ENCODE results near the gene NT5E. TPM values are rescaled to one million over a fixed set of nuclear protein-coding genes. Genes with fewer than 3 reads are reported as not detected.

The NT5E gene
- total RNA-seq, 1 donor from 2014 or later = 35.4 TPM

DNA sequence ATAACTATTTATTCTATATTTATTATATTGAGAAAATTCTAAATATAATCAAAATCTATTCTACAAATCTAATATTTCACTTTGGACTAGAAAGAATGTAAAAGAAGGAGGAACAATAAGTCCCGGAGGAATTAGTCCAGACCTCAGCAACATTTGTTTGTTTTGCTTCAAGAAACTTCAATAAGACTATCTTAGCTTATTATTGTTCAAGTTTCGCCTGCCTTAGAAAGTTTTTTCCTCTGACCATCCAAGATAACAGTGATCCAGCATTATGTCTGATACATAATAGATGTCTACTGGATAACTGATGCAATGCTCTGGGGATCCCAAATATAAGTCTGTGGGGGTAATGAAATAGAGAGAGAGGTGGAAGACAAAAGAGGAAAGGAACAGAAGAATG, 28.7 kb upstream of the NT5E start:
- no peak for DNase-seq (ENCODE audit: low spot score)

DNA sequence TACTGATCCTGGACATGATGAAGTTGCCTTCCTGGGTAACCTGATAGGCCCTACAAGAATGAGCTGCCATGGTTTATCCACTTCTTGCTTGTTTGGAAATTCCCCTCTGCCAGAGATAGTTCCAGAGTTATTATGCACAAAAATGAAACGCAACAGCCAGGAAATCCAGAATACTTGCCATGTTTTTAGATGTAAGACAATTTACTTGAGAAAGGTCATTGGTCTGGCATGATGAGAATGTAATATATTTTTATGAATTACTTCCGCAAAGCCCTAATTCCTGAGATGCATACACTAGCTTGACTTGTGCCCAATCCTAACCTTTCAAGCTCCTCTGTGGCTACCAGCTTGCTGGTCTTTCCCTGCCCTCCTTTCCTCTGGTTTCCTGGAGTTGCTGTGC, 27.9 kb upstream of the NT5E start:
- DNase-seq (ENCODE audit: low spot score) = no peak

DNA sequence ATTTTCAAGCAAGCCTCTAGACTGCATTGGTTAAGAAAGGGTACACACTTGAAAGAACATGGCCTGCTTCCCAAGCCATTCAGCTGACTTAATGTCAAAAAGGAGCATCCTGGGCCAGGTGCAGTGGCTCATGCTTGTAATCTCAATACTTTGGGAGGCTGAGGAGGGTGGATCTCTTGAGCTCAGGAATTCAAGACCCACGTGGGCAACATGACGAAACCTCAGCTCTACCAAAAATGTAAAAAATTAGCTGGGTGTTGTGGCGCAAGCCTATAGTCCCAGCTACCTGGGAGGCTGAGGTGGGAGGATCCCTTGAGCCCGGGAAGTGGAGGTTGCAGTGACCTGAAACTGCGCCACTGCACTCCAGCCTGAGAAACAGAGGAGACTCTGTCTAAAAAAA, 26.9 kb upstream of the NT5E start:
- no peak for DNase-seq (ENCODE audit: low spot score)

DNA sequence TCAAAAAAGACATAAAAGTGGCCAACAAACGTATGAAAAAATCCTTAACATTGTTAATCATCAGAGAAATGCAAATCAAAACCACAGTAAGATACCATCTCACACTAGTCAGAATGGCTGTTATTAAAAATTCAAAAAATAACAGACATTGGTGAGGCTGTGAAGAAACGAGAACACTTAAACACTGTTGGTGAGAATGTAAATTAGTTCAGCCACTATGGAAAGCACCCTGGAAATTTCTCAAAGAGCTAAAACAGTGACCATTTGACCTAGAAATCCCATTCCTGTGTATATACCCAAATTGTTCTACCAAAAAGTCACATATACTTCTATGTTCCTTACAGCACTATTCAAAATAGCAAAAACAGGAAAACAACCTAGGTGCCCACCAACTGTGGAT, 24.9 kb upstream of the NT5E start:
- DNase-seq (ENCODE audit: low spot score) = no peak

DNA sequence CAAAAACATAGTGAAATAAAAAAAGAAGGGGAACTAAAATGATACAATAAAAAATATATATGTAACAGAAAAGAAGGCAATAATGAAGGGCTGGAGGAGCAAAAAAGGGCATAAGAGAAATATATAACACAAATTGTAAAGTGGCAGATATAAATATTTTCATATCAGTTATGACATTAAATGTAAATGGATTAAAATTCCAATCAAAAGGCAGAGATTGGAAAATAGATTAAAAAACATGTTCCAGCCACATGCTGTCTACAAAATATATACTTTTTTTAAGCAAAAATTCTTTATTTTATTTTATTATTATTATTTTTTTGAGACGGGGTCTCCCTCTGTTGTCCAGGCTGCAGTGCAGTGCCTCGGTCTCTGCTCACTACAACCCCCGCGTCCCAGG, 23.9 kb upstream of the NT5E start:
- DNase-seq (ENCODE audit: low spot score) = no peak

DNA sequence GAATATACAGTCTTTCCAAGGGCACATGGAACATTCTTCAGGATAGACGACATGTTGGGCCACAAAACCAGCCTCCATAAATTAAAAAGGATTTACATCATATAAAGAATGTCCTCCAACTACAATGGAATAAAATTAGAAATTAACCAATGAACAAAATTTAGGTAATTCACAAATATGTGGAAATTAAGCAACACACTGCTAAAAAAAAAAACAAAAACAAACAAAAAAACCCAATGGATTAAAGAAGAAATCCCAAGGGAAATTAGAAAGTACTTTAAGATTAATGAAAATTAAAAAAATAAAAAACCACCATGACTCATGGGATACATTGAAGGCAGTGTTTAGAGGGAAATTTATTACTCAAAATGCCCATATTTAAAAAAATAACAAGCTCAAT, 21.4 kb upstream of the NT5E start:
- no peak for DNase-seq (ENCODE audit: low spot score)

DNA sequence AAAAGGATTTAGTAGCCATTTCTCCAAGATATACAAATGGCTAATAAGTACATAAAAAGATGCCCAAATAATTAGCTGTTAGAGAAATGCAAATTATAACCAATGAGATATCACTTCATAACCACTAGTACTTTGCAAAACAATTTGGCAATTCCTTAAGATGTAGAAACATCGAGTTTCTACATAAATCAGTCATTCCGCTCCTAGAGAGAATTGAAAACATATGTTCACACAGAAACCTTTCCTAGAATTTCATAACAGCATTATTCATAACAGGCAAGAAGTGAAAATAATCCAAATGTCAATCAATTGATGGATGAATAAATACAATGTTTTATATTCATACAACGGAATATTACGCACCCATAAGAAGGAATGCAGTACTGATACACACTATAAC, 20.5 kb upstream of the NT5E start:
- DNase-seq (ENCODE audit: low spot score) = no peak

DNA sequence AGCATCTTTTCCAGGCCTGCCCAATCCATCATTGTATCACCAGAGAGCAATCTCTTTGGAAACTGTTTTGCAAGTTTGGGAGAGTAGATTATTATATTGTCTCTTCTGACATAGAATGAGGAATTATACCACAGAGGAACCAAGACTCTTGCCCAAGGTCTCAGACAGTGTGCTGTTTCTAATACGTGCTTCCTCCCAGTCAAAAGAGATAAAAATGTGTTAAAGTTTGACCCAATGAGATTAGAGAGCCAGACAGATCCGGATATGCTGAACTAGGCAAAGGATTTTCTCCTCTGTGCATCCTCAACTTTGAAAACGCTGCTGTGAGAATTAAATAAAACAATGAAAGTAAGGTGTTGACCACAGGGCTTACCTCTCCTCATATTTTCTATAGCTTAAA, 18.6 kb upstream of the NT5E start:
- no peak for DNase-seq (ENCODE audit: low spot score)

DNA sequence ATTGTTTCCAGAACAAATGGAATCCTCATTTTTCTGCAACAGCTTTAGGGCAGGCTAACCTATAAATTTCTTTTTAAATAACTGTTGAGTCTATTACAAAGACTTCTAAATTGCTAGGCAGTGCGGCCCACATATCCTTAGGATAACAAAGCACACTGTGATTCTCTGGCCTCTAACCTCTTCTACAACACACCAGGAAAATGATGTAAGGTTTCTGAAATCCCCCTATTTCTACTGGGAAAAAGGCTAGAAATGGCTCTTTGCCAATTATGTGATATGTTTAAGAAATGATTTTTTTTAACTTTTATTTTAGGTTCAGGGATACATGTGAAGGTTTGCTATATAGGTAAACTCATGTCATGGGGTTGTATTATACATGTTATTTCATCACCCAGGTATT, 17.3 kb upstream of the NT5E start:
- DNase-seq (ENCODE audit: low spot score) = no peak

DNA sequence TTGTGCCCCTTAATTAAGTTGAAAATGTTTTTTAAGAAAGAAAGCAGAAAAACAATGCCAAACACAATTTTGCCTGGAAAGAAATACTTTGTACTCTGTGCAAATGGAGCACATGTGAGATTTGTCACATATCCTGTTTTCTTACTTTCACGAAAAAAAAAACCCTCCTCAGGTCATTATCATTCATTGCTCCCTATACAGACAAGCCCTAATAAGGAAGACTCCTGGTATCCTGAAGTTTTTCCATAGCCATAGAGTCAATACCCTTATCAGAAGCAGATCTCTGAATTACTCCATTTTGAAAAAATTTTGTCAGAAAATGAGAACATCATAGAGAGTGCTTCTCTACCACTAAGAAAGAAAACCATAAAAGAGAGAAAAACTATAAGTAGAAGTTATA, 14.0 kb upstream of the NT5E start:
- no peak for DNase-seq (ENCODE audit: low spot score)

DNA sequence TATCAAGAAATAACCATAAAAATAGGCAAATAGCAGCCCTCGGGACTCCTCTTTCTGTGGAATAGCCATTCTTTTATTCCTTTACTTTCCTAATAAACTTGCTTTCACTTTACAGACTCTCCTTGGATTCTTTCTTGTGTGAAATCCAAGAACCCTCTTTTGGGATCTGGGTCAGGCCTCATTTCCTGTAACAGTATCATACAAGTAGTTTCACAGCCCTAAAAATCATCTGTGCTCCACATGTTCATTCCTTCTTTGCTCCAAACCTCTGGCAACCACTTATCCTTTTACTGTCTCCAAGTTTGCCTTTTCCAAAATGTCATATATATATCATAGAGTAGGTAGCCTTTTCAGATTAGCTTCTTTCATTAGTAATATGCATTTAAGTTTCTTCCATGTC, 13.5 kb upstream of the NT5E start:
- no peak for DNase-seq (ENCODE audit: low spot score)

DNA sequence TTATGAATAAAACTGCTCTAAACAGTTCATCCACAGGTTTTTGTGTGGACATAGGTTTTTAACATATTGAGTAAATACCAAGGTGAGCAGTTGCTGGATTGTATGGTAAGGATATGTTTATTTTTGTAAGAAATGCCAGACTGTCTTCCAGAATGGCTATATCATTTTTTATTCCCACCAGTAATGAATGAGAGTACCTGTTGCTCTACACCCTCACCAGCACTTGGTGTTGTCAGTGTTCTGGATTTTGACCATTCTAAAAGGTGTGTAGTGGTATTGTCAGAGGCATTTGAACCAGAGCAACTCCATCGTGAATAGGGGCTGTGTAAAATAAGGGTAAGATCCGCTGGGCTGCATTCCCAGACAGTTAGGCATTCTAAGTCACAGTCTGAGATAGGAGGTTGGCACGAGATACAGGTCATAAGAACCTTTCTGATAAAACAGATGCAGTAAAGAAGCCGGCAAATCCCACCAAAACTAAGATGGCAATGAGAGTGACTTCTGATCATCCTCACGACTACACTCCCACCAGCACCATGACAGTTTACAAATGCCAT, 12.9 kb upstream of the NT5E start:
- DNase-seq (ENCODE audit: low spot score) = no peak

DNA sequence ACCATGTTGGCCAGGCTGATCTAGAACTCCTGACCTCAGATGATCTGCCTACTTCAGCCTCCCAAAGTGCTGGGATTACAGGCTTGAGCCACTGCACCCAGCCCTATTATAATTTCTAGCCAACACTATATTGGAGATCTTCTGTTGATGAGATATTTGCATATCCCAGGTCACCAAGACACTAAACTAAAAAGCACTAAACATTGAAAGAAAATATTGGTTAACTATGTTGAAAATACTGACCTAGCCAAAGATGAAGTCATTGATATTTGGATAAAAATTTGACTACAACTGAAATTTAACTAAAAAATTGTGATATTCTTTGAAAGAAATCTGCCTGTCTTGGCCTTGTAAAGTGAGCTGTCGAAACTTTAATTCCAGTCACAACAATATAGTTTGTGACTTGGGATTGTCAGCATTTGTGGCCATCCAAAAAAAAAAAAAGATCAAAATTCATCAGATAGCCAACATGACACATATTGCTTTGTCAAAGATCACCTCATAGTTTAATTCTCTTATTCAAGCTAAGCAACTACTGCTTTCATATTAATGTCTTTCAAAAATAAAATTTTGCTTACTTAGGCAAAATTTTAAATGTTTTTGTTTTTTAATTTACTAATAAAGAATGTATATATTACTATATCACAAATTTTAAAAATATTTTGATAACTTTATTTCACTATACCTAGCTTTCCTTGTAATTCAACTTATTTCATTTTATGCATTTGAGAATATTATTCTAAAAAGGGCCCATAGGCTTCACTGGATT, 6.3 kb upstream of the NT5E start:
- no peak for DNase-seq (ENCODE audit: low spot score)

DNA sequence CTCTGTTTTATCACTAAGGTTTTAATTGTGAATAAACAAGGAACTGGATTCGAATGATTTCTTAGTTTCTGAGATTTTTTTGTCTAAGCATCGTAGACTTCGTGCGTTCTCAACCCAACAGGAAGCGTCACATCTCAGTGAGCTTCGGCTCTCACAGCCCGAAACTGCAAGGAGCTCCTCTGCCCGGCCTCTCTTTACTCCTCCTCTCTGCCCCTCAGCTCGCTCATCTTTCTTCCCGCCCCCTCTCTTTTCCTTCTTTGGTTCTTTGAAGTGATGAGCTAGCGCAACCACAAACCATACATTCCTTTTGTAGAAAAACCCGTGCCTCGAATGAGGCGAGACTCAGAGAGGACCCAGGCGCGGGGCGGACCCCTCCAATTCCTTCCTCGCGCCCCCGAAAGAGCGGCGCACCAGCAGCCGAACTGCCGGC, 480 bp upstream of the NT5E start:
- DNase-seq (ENCODE audit: low spot score) = no peak

DNA sequence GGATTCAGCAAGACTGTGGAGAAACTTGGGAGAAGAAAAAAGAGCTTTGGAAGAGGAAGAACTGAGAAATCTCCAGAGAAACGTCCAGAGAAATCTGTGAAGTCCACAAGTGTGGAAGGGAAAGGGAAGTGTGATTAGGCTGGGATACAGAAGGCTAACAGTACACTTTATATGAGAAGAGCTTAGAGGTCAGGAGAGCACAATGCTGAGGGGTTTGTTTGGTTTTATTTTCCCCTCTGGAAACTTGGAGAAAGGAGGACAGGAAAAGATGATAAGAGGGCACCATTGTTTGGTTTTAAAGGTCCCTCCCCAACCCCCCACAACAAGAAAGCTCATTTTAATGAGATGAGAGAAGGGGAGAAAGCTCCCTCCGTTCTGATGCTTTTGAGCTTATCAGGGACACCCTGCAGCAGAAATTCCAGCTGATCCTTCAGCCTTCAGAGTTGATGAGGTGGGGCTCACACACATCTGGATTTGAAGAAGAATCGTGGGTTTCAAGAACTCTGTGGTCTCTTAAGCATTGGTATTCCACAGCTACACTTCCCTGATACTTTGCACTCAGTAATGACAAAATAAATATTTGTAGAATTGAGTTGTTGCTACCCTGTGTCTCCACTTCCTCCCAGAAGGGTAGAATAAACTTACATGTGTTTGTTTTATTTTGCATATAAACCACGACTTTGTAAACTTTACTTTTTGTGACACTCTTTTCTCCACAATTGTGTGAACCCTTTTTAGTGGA, 1.9 kb downstream of the NT5E start:
- no peak for DNase-seq (ENCODE audit: low spot score)

DNA sequence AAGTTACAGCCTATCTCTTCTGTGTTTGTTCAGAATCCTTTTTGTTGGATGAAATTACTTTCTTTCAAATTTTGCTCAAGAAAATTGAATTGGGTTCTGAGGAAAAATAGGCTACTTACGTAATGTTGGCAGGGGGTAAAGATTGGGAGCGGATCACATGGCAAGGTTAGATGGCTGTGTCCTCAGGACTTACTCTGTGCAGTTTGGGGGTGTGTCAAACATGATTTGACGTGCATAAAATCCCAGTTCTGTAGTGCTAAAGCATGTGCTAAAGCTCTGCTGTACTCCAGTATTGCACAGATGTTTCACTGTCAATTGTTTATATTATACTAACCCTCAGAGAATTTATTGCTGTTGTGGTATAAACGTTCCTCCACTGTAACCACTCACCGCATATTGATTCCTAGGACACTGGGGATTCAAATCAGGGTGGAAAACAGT, 2.6 kb downstream of the NT5E start:
- no peak for DNase-seq (ENCODE audit: low spot score)

DNA sequence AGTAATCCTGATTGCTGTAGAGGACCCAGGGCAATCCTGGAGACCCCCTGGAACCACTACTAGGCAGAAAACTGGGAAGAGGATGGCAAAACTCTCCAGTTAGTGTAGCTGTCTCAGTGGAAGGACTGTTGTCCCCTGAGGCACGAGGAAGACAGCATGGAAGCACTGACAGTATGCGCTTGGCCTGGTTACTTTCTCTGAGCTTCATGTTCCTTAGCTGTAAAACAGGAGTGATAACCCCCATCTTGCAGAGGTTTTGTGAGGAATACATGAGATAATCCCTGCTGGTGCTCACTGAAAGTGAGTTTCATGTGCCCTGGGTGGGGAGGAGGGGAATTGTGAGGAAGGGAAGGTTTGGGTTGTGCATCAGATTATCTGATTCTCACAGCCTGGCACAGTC, 3.2 kb downstream of the NT5E start:
- DNase-seq (ENCODE audit: low spot score) = no peak

DNA sequence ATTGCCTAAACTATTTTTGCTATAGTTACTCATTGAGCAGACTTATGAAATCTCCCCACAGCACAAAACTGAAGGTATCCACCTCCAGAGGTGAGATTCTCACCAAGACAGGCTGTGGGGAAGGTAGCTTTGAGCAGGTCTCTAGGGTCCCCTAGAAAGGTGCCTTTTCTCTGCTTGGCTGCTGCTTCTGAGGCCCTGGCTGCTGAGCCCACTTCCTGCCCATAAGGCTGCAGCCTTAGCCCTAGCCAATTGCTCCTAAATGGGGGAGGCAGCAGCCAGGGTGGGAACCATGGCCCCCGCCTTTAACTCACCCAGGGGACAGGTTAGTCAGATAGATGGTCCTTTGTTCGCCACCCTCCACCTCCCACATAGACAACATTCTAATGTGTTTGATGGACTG, 3.6 kb downstream of the NT5E start:
- no peak for DNase-seq (ENCODE audit: low spot score)

DNA sequence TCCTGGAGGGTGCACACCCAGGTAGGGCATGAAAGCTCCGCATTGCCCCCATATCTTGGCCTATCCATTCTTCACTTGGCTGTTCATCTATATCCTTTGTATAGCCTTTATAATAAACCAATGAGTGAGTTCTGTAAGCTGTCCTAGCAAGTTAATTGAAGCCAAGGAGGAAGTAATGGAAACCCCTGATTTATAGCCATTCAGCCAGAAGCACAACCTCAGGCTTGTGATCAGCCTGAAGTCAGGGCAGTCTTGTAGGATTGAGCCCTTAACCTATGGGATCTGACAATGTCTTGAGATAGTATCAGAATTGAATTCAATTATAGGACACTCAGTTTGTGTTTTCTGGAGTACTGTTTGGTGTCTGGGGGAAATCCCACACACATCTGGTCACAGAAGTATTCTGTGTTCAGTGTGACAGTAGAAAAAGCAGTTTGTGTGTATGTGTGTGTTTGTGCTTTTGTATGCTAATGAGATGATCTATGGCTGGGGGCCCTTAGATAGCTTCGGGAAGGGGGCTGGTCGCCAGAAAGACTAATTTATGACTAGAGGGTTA, 5.7 kb downstream of the NT5E start:
- no peak for DNase-seq (ENCODE audit: low spot score)

DNA sequence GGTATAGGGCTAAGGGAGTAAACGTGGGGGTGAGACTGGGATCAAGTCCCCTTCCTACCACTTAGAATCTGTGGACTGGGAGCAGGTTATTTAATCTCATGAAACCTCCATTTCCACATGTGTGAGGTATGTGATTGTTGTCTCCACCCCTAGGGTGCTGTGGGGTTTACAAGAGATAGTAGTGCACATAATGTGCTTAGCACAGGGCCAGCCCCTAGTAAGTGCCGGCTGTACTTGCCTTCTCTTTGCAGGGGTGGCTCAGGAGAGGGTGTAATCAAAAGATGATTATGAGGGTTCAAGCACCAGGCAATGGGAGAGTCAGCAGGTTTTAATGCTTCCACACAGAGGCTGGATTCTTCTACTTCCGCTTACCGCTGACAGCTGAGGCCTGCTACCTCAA, 6.9 kb downstream of the NT5E start:
- DNase-seq (ENCODE audit: low spot score) = no peak

DNA sequence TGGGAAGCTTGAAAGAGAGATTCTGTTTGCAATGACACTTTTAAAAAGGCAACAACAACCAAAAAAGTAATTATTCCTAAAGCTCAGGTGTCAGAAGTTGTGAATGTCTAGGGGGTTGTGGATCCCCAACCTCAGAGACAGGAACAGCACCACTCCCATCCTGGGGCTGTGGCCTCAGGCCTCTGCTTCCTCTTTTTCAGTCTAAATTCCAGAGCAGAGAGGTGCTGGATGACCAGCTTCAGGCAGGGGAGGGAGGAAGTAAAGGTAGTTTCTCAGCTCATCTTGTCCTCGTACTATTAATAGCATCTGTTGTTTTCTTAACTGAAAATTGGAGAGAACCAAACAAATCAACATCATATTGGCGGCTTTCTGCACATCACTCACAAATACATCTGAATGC, 8.3 kb downstream of the NT5E start:
- no peak for DNase-seq (ENCODE audit: low spot score)

DNA sequence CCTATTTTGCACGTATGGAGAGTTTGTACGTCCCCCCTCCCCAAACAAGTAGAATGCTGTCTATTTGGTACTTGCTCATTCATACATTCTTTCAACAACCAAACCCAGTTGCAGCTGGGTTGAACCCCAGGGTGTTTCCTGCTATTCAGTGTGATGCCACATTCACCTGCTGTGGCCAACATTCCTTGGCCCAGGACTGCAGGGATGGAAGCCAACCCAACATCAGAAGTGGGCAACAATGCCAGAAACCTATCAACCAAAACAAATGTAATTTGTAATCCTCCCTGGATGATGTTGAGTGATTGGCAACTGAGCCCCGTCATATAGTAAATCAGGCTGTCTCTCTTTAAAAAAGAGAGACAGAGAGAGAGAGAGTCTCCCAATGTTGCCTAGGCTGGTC, 8.9 kb downstream of the NT5E start:
- DNase-seq (ENCODE audit: low spot score) = no peak

All from mesenteric fat pad (tissue), 1 donor.